Muscle layer of duodenum (tissue), 2 donors: ENCODE results near the gene RGL3.
"Not testable (repeated sequence)": the region's sequence is repeated elsewhere in the genome, so short reads cannot be mapped to it uniquely, and the experiment has no call there.

Experiments
- H3K27ac ChIP-seq: one replicate; pipeline ENCODE4 v1.7.0; 2013; ENCODE audit warnings: mild to moderate bottlenecking, low read length
- H3K27me3 ChIP-seq: one replicate; pipeline ENCODE4 v1.7.0; 2013; ENCODE audit warnings: low read depth, mild to moderate bottlenecking, control low read depth, low read length
- H3K36me3 ChIP-seq, 2 donors: one replicate each; pipeline ENCODE4 v1.7.0; 2013; ENCODE audit warnings: low read length in 2 of 2, control low read depth in 1 of 2, mild to moderate bottlenecking in 1 of 2; ENCODE audit not compliant: insufficient read depth in 2 of 2, control insufficient read depth in 1 of 2
- H3K4me1 ChIP-seq, 2 donors: one replicate each; pipeline ENCODE4 v1.7.0; 2013; ENCODE audit warnings: low read length in 2 of 2, mild to moderate bottlenecking in 2 of 2, control low read depth in 1 of 2, moderate library complexity in 1 of 2; ENCODE audit not compliant: insufficient read depth in 2 of 2, control insufficient read depth in 1 of 2
- H3K4me3 ChIP-seq, 2 donors: one replicate each; pipeline ENCODE4 v1.7.0; 2013; ENCODE audit warnings: low read length in 2 of 2, low read depth in 1 of 2, mild to moderate bottlenecking in 1 of 2
- H3K9me3 ChIP-seq, 2 donors: one replicate each; pipeline ENCODE4 v1.7.0; 2013; ENCODE audit warnings: low read length in 2 of 2, control low read depth in 1 of 2, mild to moderate bottlenecking in 1 of 2; ENCODE audit not compliant: control insufficient read depth in 1 of 2
- donor health status: healthy.

Gene RGL3

DNA sequence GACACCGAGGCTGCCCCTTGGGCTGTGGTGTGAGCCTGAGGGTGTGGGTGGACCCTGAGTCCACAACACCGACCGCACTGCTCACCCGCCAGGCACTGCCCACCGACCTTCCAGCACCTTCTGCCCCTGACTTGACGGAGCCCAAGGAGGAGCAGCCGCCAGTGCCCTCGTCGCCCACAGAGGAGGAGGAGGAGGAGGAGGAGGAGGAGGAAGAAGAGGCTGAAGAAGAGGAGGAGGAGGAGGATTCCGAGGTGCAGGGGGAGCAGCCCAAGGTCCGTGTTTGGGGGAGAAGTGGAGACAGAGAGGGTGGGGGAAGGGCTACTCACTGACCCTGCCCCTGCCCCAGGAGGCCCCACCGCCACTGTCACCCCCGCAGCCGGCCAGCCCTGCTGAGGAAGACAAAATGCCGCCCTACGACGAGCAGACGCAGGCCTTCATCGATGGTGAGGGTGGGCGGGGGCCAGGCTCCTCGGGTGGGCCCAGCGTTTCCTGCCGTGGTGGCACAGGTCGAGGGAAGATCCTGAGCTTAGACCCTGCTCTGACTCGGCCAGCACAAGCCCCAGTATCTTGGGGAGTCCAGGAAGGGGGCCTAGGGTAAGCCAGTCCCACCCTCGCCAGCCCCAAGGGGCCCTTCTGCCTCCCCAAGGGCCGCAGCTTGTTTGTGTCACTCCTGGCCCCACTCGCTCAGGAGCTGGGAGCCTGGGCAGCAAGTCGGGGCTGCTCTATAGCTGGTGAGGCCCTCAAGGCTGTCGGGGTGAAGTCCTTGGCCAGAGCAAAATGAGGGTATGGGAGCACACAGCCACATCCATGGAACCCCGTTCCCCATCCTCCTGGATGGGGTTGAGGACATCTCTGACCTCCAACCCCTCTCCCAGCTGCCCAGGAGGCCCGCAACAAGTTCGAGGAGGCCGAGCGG is 28.5 kb upstream of the RGL3 start:
- no peaks in the 10 kb centered on the region for H3K27me3 ChIP-seq
- H3K27ac ChIP-seq = no peak overlapping the region
- no peaks in the 10 kb centered on the region for H3K9me3 ChIP-seq
- H3K36me3 ChIP-seq = peaks cover 7 to 66% of the 10 kb centered on the region in 2 donors
- no peak overlapping the region for H3K4me3 ChIP-seq
- H3K4me1 ChIP-seq = peaks cover 0 to 5% of the 10 kb centered on the region in 2 donors

DNA sequence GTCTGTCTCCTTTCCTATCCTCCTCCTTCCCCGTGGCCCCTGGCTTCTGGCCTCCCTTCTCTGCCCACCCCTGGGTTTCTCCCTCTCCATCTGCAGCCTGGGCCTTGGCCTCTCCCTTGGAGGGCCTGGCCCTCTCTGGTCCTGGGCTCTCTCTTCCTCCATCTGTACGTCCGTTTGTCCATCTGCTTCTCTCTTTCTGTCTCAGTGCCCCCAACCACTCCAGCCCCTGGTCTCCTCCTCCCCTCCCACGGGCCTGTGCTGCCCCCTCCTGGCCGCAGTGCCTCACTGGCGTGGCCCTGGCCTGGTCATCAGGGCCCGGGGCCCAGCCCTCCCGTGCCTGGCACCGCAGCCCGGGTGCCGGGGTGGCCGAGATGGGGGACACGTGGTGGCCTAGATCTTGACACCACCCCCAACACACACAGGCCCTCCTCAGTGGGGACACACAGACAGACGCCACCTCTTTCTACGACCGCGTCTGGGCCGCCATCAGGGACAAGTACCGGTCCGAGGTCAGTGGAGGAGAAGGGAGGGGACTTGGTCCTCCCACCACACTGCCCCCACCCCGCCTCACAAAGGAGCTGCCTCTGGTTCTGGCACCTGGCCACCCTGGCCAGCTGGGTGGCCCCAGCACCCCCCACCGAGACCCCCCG is 27.7 kb upstream of the RGL3 start:
- peaks cover 15 to 74% of the 10 kb centered on the region in 2 donors for H3K36me3 ChIP-seq
- no peak overlapping the region for H3K27ac ChIP-seq

DNA sequence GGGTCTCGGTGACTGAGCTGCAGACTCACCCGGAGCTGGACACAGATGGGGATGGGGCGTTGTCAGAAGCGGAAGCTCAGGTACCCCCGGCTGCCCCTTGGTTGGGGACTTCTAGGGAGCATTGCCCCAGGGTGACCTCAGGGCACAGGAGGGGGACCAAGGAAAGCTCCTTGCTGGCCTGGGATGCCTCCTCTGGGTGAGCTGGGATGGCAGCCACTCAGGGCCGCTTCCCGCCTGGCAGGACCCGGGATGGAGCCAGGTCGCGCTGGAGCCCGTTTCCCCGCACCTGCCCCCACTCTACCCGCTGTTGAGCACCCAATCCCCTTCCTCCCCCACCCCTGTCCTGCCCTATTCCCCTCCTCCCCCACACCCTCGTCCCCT is 27.1 kb upstream of the RGL3 start:
- Histone ChIP-seq H3K9me3 (no peaks in the 10 kb centered on the region), H3K4me3 (no peak overlapping the region), H3K36me3 (peaks cover 20 to 79% of the 10 kb centered on the region in 2 donors), H3K27me3 (no peaks in the 10 kb centered on the region), H3K27ac (no peak overlapping the region), H3K4me1 (no peaks in the 10 kb centered on the region)

More for the DNA sequence above, 27.7 kb upstream of the RGL3 start:
- H3K9me3 ChIP-seq = no peaks in the 10 kb centered on the region
- H3K4me3 ChIP-seq = no peak overlapping the region
- H3K4me1 ChIP-seq = peaks cover 0 to 4% of the 10 kb centered on the region in 2 donors
- no peaks in the 10 kb centered on the region for H3K27me3 ChIP-seq

DNA sequence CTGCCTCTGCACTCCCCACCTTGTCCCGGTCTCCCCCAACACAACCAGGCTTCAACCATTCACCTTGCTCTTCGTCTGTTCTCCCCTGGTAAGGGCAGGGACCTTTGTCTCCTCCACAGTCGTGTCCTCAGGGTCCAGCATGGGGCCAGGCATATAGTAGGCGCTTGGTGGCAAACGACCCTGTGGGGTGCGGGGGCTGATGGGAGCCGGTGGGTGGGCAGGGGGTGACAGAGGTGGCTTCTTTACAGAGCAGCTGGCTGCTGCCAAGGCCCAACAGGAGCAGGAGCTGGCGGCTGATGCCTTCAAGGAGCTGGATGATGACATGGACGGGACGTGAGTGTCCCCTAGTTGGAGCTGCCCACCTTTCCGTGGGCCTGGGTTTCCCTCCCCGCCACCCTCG is 26.0 kb upstream of the RGL3 start:
- no peak overlapping the region for H3K4me3 ChIP-seq
- H3K9me3 ChIP-seq = no peaks in the 10 kb centered on the region
- H3K27ac ChIP-seq = no peak overlapping the region
- H3K4me1 ChIP-seq = no peaks in the 10 kb centered on the region
- peaks cover 27 to 85% of the 10 kb centered on the region in 2 donors for H3K36me3 ChIP-seq
- no peaks in the 10 kb centered on the region for H3K27me3 ChIP-seq

DNA sequence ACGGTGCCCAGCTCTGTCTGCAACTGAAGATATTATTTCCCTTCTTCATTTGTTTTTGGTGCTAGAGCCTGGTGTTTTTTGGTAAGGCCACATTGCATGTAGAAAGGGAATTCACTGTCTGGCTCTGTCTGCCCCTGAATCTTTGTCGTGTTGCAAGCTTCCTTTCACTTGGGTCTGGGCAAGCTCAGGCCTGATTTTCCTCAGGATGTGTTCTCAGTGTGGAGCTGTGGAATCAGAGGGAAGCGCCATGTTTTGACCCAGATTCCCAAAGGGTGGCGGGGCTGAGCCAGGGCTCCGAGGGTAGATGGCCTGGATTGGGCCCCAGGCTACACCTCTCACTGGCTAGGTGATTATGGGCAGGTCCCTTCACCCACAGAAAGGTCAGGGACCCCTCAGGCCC is 24.9 kb upstream of the RGL3 start:
- Histone ChIP-seq H3K27me3 (no peaks in the 10 kb centered on the region), H3K36me3 (peaks cover 27 to 80% of the 10 kb centered on the region in 2 donors), H3K9me3 (no peaks in the 10 kb centered on the region), H3K4me1 (no peaks in the 10 kb centered on the region), H3K27ac (no peak overlapping the region), H3K4me3 (no peak overlapping the region)

DNA sequence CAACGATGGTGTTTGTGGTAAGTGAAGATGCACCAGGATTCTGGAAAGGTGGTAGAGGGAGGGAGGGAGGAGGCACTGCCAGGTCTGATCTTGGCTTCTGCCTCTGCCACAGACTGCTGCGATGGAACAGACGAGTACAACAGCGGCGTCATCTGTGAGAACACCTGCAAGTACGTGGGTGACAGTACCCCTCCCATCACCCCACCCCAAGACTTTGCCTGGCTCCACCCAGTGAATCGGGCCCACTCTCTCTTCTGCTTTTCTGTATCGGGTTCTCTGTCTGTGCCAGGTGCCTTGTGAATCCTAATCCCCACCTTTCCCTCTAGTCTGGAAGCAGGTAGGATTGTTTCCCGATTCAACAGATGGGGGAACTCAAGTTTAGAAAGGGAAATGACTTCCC is 18.8 kb upstream of the RGL3 start:
- Histone ChIP-seq H3K4me3 (no peak overlapping the region), H3K9me3 (no peaks in the 10 kb centered on the region), H3K27ac (no peak overlapping the region), H3K36me3 (peaks cover 28 to 40% of the 10 kb centered on the region in 2 donors), H3K27me3 (no peaks in the 10 kb centered on the region), H3K4me1 (peaks cover 6 to 18% of the 10 kb centered on the region in 2 donors)

DNA sequence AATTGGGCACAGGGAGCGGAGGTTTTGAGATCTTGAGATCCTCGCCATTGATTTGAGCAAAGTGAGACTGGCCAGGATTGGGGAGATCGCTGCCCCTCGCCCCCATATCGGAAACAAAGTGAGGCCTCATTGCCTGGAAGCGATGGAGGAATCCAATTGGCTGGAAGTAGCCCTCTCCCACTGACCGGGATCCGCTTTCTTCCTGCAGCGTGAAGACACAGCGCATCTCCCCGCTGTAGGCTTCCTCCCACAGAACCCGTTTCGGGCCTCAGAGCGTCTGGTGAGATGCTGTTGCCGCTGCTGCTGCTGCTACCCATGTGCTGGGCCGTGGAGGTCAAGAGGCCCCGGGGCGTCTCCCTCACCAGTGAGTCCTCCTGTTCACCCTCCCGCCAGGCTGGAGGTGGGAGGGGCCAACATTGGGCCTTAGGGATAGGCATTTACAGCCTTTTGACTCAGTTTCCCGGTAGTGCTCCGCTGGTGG is 16.8 kb upstream of the RGL3 start:
- peak overlapping the region; percentile 90 for H3K27ac ChIP-seq
- H3K36me3 ChIP-seq = peaks cover 12 to 20% of the 10 kb centered on the region in 2 donors
- no peaks in the 10 kb centered on the region for H3K27me3 ChIP-seq
- peak overlapping the region; percentile 94 to 96 for H3K4me3 ChIP-seq
- H3K9me3 ChIP-seq = no peaks in the 10 kb centered on the region
- peaks cover 6 to 18% of the 10 kb centered on the region in 2 donors for H3K4me1 ChIP-seq

DNA sequence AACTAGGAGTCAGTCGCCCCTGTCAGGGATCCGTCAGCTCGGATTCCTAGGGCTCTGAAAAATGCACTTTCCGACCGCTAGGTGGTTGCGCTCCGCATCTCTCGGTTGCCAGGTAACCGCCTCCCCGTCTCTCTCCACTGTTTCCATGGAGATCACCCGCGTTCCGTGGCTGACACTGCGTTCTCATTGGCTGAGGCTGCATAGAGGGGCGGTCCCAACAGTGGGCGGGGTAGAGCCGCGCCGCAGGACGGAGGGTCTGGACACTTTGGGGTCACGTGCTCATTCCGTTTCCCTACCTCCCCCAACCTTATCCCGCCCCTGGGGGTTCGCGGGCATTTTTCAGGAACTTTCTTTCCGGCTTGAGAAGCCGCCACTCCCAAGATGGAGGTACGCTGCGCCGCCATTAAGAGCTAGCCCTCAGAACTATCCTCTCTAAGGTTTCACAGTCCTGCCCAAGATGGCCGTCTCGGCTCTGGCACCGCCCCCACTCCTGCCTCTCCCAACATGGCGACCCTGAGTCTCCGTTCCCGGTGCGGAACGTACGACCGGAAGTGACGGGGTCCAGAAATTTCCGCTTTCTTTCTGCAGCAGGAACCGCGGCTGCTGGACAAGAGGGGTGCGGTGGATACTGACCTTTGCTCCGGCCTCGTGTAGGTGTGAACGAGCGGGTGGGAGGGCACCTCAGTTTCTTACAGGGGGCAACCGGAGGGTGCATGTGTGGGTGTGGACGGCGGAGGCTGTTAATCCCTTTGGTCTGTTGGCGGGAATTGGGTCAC is 16.1 kb upstream of the RGL3 start, which contains the start of the genes ODAD3 and PRKCSH:
Gene ODAD3, minus strand, starts transcription at position 65 of the 776 bp plus-strand sequence. CDS start 105 bp downstream, outside the sequence.
Gene PRKCSH, plus strand, starts transcription at position 579 of the 776 bp plus-strand sequence. CDS start 483 bp downstream, outside the sequence.
- H3K4me3 ChIP-seq = peak within 1 kb of the TSS; percentile 94 to 96
- peaks cover 9 to 14% of the 10 kb centered on the region in 2 donors for H3K36me3 ChIP-seq
- H3K4me1 ChIP-seq = peaks cover 6 to 18% of the 10 kb centered on the region in 2 donors
- peak within 1 kb of the TSS; percentile 90 for H3K27ac ChIP-seq
- H3K27me3 ChIP-seq = no peaks in the 10 kb centered on the region
- no peaks in the 10 kb centered on the region for H3K9me3 ChIP-seq

DNA sequence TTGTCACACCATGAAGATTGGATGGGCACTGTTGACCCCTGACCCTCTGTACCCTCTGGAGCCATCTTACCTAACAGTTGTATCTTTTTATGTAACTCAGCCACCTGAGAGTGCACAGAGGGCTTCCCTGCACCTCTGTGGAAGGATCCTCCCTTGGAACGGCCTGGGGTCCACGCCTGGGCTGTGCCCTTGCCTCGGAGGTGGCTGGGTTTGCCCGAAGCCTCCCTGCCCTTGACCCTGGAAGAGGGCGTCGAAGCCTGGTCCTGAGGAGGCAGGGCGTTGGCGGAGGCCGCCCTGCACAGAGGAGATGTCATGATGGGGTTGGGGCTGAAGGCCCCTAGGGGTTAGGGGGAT is 15.6 kb upstream of the RGL3 start:
- peaks cover 9 to 14% of the 10 kb centered on the region in 2 donors for H3K36me3 ChIP-seq
- H3K4me3 ChIP-seq = peak overlapping the region; percentile 94 to 96
- H3K9me3 ChIP-seq = no peaks in the 10 kb centered on the region
- H3K4me1 ChIP-seq = peaks cover 6 to 18% of the 10 kb centered on the region in 2 donors
- H3K27ac ChIP-seq = peak overlapping the region; percentile 71
- no peaks in the 10 kb centered on the region for H3K27me3 ChIP-seq

DNA sequence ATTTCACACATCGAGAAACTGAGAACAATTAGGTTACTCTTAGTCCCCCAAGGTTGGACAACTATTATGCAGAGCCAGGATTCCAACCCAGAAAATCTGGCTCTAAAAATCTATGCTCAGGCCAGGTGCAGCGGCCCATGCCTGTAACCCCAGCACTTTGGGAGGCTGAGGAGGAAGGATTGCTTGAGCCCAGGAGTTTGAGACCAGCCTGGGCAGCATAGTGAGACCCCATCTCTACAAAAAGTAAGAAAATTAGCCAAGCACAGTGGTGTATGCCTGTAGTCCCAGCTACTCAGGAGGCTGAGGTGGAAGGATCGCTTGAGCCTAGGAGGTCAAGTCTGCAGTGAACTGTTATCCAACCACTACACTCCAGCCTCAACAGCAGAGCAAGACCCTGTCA is 14.4 kb upstream of the RGL3 start:
- not testable (repeated sequence) for H3K27me3 ChIP-seq, H3K27ac ChIP-seq, H3K9me3 ChIP-seq, H3K4me3 ChIP-seq, H3K36me3 ChIP-seq
- H3K4me1 ChIP-seq = peaks cover 6 to 18% of the 10 kb centered on the region in 2 donors

DNA sequence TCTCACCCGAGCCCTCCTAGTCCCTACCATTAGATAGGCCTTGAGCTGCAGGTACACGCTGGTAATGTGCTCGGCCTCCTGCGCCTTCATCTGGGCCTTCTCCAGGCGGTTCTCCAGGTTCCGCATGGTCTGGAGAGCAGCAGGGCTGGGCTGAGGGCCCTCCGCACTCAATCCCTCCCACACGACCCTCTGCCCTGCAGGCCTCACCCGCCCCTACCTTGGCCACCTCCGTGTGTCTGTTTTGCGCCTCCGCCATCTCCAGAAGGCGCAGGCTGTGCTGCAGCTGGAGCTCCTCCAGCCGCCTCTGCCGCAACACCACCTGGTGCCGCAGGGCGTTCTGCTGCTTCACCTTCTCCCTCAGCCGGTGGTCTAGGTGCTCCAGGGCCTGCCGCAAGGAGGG is 7.5 kb upstream of the RGL3 start:
- Histone ChIP-seq H3K36me3 (no peaks in the 10 kb centered on the region), H3K27me3 (peaks cover 17% of the 10 kb centered on the region), H3K27ac (no peak overlapping the region), H3K4me3 (no peak overlapping the region), H3K4me1 (peaks cover 0 to 16% of the 10 kb centered on the region in 2 donors), H3K9me3 (no peaks in the 10 kb centered on the region)
